CD4-positive, alpha-beta T cell treated with Interleukin-1 beta for 1 hour (primary cell): ENCODE measurements around the gene EPB41L4B.

Source experiments
- DNase-seq, 2 donors: peaks; one replicate each; pipeline ENCODE4 v3.0.0-alpha.2; 2020 to 2022

EPB41L4B gene

GRCh38 chr9:109267555-109267954, 53.3 kb downstream of the EPB41L4B start:
- no peak for DNase-seq

- no peak for DNase-seq
These were observed 55.8 kb downstream of the EPB41L4B start for GRCh38 chr9:109264877-109265587.

GRCh38 chr9:109263358-109263757, 57.5 kb downstream of the EPB41L4B start:
- no peak for DNase-seq

- no peak for DNase-seq
These were observed 62.2 kb downstream of the EPB41L4B start for GRCh38 chr9:109258481-109259302.

- no peak for DNase-seq
These were observed 64.5 kb downstream of the EPB41L4B start for GRCh38 chr9:109256336-109256735.

- DNase-seq: no peak
These were observed 65.5 kb downstream of the EPB41L4B start for GRCh38 chr9:109255394-109255793.

GRCh38 chr9:109254317-109254716, 66.5 kb downstream of the EPB41L4B start:
- no peak for DNase-seq

- DNase-seq: no peak
These were observed 67.1 kb downstream of the EPB41L4B start for GRCh38 chr9:109253637-109254284.

GRCh38 chr9:109253241-109253636, 67.6 kb downstream of the EPB41L4B start:
- no peak for DNase-seq

- DNase-seq: no peak
These were observed 68.6 kb downstream of the EPB41L4B start for GRCh38 chr9:109252291-109252690.

- no peak for DNase-seq
These were observed 69.1 kb downstream of the EPB41L4B start for GRCh38 chr9:109251776-109252106.

GRCh38 chr9:109251080-109251775, 69.6 kb downstream of the EPB41L4B start:
- no peak for DNase-seq

- DNase-seq: no peak
These were observed 70.1 kb downstream of the EPB41L4B start for GRCh38 chr9:109250771-109251079.

- no peak for DNase-seq
These were observed 70.5 kb downstream of the EPB41L4B start for GRCh38 chr9:109250311-109250741.

- no peak for DNase-seq
These were observed 71.2 kb downstream of the EPB41L4B start for GRCh38 chr9:109249615-109250014.

GRCh38 chr9:109248133-109248581, 72.7 kb downstream of the EPB41L4B start:
- no peak for DNase-seq

GRCh38 chr9:109247228-109247627, 73.6 kb downstream of the EPB41L4B start:
- DNase-seq: no peak

- no peak for DNase-seq
These were observed 74.3 kb downstream of the EPB41L4B start for GRCh38 chr9:109246533-109246932.

- no peak for DNase-seq
These were observed 75.5 kb downstream of the EPB41L4B start for GRCh38 chr9:109245310-109245897.

- DNase-seq: peak; percentile 46 to 56
These were observed 76.4 kb downstream of the EPB41L4B start for GRCh38 chr9:109244179-109245132.

- no peak for DNase-seq
These were observed 78.1 kb downstream of the EPB41L4B start for GRCh38 chr9:109242741-109243140.

GRCh38 chr9:109242014-109242413, 78.8 kb downstream of the EPB41L4B start:
- no peak for DNase-seq
